Measurements from ENCODE around the gene PDE11A.

Gene PDE11A

GRCh38 chr2:177597759-177598158 is 474.8 kb downstream of the PDE11A start:
- Mint-ChIP-seq H3K9me3 (no peaks in the 10 kb centered on the region), H3K4me3 (no peak overlapping the region), H3K27me3 (no peaks in the 10 kb centered on the region), H3K36me3 (ENCODE audit: low read depth) (no peaks in the 10 kb centered on the region), H3K27ac (no peak overlapping the region), H3K4me1 (ENCODE audit: low read depth) (no peaks in the 10 kb centered on the region)

- Mint-ChIP-seq H3K9me3 (no peaks in the 10 kb centered on the region), H3K4me3 (no peak overlapping the region), H3K36me3 (ENCODE audit: low read depth) (no peaks in the 10 kb centered on the region), H3K27ac (no peak overlapping the region), H3K4me1 (ENCODE audit: low read depth) (no peaks in the 10 kb centered on the region), H3K27me3 (no peaks in the 10 kb centered on the region)
Measured at GRCh38 chr2:177596866-177597265, 475.7 kb downstream of the PDE11A start.

DNA sequence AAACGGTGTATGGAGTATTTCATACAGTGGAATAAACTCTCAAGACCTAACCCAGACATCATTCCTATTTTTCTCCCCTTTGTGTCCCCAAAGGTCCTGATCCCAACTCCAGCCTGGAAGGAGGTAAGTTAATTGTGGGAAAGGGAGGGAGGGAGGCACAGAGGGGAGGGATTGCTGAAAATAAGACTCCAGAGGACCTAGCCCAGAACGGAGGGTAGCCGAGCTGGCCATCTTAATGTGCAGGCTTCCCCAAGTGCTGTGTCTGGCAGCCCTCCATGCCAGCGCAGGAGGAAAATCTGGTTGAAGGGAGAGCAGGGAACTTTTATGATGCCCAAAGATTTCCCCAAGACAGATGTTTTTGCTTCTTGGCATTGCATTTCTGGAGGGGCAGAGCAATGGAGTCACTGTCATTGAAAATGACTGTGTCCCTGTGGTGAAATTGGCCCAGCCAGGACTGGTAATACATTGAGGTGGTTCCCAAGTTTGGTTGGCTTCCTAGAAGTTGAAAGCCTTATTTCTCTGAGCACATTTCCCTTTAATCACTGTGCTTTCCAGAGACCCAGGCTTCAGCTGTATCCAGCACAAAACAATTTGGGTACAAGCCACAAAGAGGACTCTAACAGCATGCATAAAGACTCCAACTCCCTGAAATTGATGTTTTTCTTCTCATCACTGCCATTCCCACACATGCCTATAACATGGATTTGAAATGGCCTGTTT is 477.3 kb downstream of the PDE11A start:
- no peaks in the 10 kb centered on the region for H3K9me3 Mint-ChIP-seq
- no peaks in the 10 kb centered on the region for H3K27me3 Mint-ChIP-seq
- no peaks in the 10 kb centered on the region for H3K36me3 Mint-ChIP-seq (ENCODE audit: low read depth)
- H3K27ac Mint-ChIP-seq, result no peak overlapping the region
- H3K4me3 Mint-ChIP-seq, result no peak overlapping the region
- H3K4me1 Mint-ChIP-seq (ENCODE audit: low read depth), result no peaks in the 10 kb centered on the region

GRCh38 chr2:177593402-177593801 is 479.2 kb downstream of the PDE11A start:
- Mint-ChIP-seq H3K27me3 (no peaks in the 10 kb centered on the region), H3K9me3 (no peaks in the 10 kb centered on the region), H3K4me1 (ENCODE audit: low read depth) (no peaks in the 10 kb centered on the region), H3K4me3 (no peak overlapping the region), H3K36me3 (ENCODE audit: low read depth) (no peaks in the 10 kb centered on the region), H3K27ac (no peak overlapping the region)

- Mint-ChIP-seq H3K36me3 (ENCODE audit: low read depth) (no peaks in the 10 kb centered on the region), H3K27ac (no peak overlapping the region), H3K27me3 (no peaks in the 10 kb centered on the region), H3K4me3 (no peak overlapping the region), H3K9me3 (no peaks in the 10 kb centered on the region), H3K4me1 (ENCODE audit: low read depth) (no peaks in the 10 kb centered on the region)
Measured at GRCh38 chr2:177592945-177593344, 479.6 kb downstream of the PDE11A start.

- Mint-ChIP-seq H3K36me3 (ENCODE audit: low read depth) (no peaks in the 10 kb centered on the region), H3K27ac (no peak overlapping the region), H3K27me3 (no peaks in the 10 kb centered on the region), H3K4me3 (no peak overlapping the region), H3K4me1 (ENCODE audit: low read depth) (no peaks in the 10 kb centered on the region), H3K9me3 (no peaks in the 10 kb centered on the region)
Measured at GRCh38 chr2:177592397-177592796, 480.2 kb downstream of the PDE11A start.

- Mint-ChIP-seq H3K4me1 (ENCODE audit: low read depth) (no peaks in the 10 kb centered on the region), H3K4me3 (no peak overlapping the region), H3K9me3 (no peaks in the 10 kb centered on the region), H3K27me3 (no peaks in the 10 kb centered on the region), H3K36me3 (ENCODE audit: low read depth) (no peaks in the 10 kb centered on the region), H3K27ac (no peak overlapping the region)
Measured at GRCh38 chr2:177589186-177589585, 483.4 kb downstream of the PDE11A start.

DNA sequence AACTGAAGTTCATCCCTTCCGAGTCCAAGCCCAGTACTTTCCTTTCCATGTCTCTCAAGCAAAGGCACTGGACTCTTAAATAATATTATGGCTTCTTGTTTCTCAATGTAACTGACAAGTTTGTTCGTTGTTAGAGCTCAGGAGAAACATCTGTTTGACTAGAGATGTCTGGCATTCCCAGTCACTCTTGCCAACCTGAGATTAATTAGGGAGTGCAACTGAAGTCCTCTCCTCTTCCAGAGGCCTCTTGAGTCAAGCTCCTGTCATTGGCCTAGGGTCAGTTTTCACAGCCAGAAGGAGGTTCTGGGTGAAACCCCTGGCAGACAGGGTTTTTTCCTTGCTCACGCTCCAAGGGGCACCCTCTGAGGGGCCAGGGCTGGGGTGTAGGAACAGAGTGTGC is 483.9 kb downstream of the PDE11A start:
- H3K27me3 Mint-ChIP-seq, result peaks cover under 1% of the 10 kb centered on the region
- no peak overlapping the region for H3K4me3 Mint-ChIP-seq
- no peaks in the 10 kb centered on the region for H3K9me3 Mint-ChIP-seq
- H3K36me3 Mint-ChIP-seq (ENCODE audit: low read depth), result no peaks in the 10 kb centered on the region
- no peaks in the 10 kb centered on the region for H3K4me1 Mint-ChIP-seq (ENCODE audit: low read depth)
- no peak overlapping the region for H3K27ac Mint-ChIP-seq

- Mint-ChIP-seq H3K9me3 (no peaks in the 10 kb centered on the region), H3K4me1 (ENCODE audit: low read depth) (no peaks in the 10 kb centered on the region), H3K27ac (no peak overlapping the region), H3K4me3 (no peak overlapping the region), H3K36me3 (ENCODE audit: low read depth) (no peaks in the 10 kb centered on the region), H3K27me3 (peaks cover 3% of the 10 kb centered on the region)
Measured at GRCh38 chr2:177587371-177587770, 485.2 kb downstream of the PDE11A start.

DNA sequence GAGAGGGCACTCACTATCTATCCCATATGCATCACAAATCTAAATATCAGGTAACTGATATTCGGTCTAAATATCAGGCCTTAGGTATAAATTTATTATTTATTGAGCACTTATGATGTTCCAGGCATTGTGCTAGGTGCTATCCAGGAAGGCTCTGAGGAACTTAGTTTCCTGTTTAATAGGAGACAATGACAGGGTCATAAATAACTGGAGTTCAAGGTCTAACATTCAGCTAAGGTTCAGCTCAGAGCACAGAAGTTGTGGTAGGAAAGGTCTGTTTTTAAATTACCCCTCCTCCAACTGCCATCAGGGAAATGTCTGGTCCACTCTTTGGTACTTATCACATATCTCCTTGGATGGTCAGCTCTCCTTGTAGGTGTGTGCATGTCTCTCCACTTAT is 486.4 kb downstream of the PDE11A start:
- H3K36me3 Mint-ChIP-seq (ENCODE audit: low read depth), result no peaks in the 10 kb centered on the region
- H3K27ac Mint-ChIP-seq, result no peak overlapping the region
- peaks cover 3% of the 10 kb centered on the region for H3K27me3 Mint-ChIP-seq
- H3K9me3 Mint-ChIP-seq, result no peaks in the 10 kb centered on the region
- no peaks in the 10 kb centered on the region for H3K4me1 Mint-ChIP-seq (ENCODE audit: low read depth)
- H3K4me3 Mint-ChIP-seq, result no peak overlapping the region

DNA sequence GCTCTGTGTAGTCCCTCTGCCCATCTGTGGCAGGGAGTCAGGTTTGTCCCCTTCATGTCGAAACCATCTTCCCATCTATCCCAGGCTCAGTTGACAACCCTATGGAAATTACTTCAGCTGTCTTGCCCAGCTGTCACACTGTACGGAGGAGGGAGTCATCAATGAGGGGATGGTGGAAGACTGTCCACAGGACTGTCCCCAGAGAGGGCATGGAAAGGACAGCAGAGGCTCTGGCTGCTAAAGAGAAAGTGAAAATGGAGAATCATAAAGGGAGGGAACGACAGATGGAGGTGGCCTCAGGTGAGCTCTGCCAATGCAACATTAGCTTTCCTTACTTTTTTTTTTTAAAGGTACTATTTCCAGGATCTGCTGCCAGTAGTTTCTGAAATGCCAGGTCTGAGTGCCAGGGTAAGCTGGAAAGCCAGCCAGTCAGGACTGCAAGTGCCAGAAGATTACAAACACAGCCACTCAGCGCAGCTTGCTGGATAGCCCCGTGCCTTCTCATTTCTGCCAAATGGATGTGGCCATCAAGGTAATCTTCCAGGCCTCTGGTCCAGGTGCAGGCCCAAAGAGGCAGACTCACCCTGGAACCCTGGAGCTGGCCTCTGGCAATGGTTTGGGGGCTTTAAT is 487.2 kb downstream of the PDE11A start:
- no peaks in the 10 kb centered on the region for H3K9me3 Mint-ChIP-seq
- H3K27me3 Mint-ChIP-seq, result peaks cover 3% of the 10 kb centered on the region
- H3K4me3 Mint-ChIP-seq, result no peak overlapping the region
- H3K36me3 Mint-ChIP-seq (ENCODE audit: low read depth), result no peaks in the 10 kb centered on the region
- H3K4me1 Mint-ChIP-seq (ENCODE audit: low read depth), result no peaks in the 10 kb centered on the region
- H3K27ac Mint-ChIP-seq, result no peak overlapping the region

GRCh38 chr2:177584030-177584692 is 488.4 kb downstream of the PDE11A start:
- H3K4me3 Mint-ChIP-seq, result no peak overlapping the region
- H3K9me3 Mint-ChIP-seq, result no peaks in the 10 kb centered on the region
- H3K27me3 Mint-ChIP-seq, result peaks cover 3% of the 10 kb centered on the region
- no peak overlapping the region for H3K27ac Mint-ChIP-seq
- no peaks in the 10 kb centered on the region for H3K4me1 Mint-ChIP-seq (ENCODE audit: low read depth)
- no peaks in the 10 kb centered on the region for H3K36me3 Mint-ChIP-seq (ENCODE audit: low read depth)

DNA sequence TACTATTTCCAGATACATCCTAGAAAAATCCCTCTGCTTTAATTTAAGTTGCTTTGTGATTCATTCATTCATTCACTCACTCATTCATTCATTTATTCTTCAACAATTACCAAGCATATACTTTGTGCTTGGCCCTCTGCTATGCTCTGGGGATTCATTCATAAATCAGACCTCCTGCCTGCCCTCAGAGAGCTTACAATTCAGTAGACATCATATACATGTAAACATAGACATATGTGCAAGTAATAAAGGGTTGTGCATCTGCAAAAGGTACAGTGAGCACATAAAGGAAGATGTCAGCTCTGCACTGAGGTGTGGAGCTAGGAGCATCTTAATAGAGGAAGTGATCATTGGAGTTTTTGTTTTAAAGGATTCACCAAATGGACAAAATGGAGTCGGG is 490.6 kb downstream of the PDE11A start:
- H3K36me3 Mint-ChIP-seq (ENCODE audit: low read depth), result no peaks in the 10 kb centered on the region
- no peak overlapping the region for H3K27ac Mint-ChIP-seq
- no peaks in the 10 kb centered on the region for H3K9me3 Mint-ChIP-seq
- H3K27me3 Mint-ChIP-seq, result peaks cover 3% of the 10 kb centered on the region
- no peaks in the 10 kb centered on the region for H3K4me1 Mint-ChIP-seq (ENCODE audit: low read depth)
- no peak overlapping the region for H3K4me3 Mint-ChIP-seq

- Mint-ChIP-seq H3K9me3 (no peaks in the 10 kb centered on the region), H3K4me1 (ENCODE audit: low read depth) (no peaks in the 10 kb centered on the region), H3K27ac (no peak overlapping the region), H3K27me3 (peaks cover 3% of the 10 kb centered on the region), H3K4me3 (no peak overlapping the region), H3K36me3 (ENCODE audit: low read depth) (no peaks in the 10 kb centered on the region)
Measured at GRCh38 chr2:177579486-177580036, 493.0 kb downstream of the PDE11A start.

DNA sequence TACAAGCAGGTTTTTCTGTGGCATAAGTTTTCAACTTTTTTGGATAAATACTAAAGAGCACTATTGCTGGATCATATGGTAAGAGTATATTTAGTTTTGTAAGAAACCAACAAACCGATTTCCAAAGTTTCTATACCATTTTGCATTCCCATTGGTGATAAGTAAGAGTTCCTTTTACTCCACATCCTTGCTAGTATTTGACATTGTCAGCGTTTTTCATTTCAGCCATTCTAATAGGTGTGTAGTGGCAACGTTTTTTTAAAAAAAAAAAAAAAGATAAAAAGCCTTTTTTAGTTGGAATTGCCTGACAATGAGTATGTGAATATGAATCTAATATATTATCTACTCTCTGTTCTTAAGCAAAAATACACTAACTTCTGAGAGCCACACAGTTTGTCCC is 494.1 kb downstream of the PDE11A start:
- peaks cover 4% of the 10 kb centered on the region for H3K27me3 Mint-ChIP-seq
- no peak overlapping the region for H3K27ac Mint-ChIP-seq
- no peaks in the 10 kb centered on the region for H3K9me3 Mint-ChIP-seq
- no peaks in the 10 kb centered on the region for H3K36me3 Mint-ChIP-seq (ENCODE audit: low read depth)
- no peak overlapping the region for H3K4me3 Mint-ChIP-seq
- H3K4me1 Mint-ChIP-seq (ENCODE audit: low read depth), result no peaks in the 10 kb centered on the region

All from stimulated activated naive CD8-positive, alpha-beta T cell treated with anti-CD3 and anti-CD28 coated beads, Interleukin-15, Interleukin-2, amounts not matched to agents 100 ng/mL and 50 ng/mL, for 24 hours (primary cell).